Stromal cell of bone marrow (primary cell): Measurements from ENCODE around the gene NBPF1.
"Not testable (repeated sequence)": the region's sequence is repeated elsewhere in the genome, so short reads cannot be mapped to it uniquely, and the experiment has no call there.

Experiments
- DNase-seq: peaks from one replicate; pipeline ENCODE4 v3.0.0-alpha.2; 2012; ENCODE audit warnings: low read depth

Gene NBPF1

GRCh38 chr1:16621681-16622315, 8.4 kb upstream of the NBPF1 start:
- not testable (repeated sequence) for DNase-seq

- DNase-seq = no peak
These were observed 7.9 kb upstream of the NBPF1 start for GRCh38 chr1:16621300-16621658.

- DNase-seq = not testable (repeated sequence)
These were observed 6.6 kb upstream of the NBPF1 start for GRCh38 chr1:16619803-16620501.

- DNase-seq = no peak
These were observed 5.4 kb upstream of the NBPF1 start for GRCh38 chr1:16618719-16619118.

GRCh38 chr1:16617778-16618580, 4.6 kb upstream of the NBPF1 start:
- no peak for DNase-seq

- DNase-seq = no peak
These were observed 3.8 kb upstream of the NBPF1 start for GRCh38 chr1:16617114-16617631.

- no peak for DNase-seq
These were observed 2.2 kb upstream of the NBPF1 start for GRCh38 chr1:16615253-16616252.

- no peak for DNase-seq
These were observed 1.2 kb upstream of the NBPF1 start for GRCh38 chr1:16614361-16615252.

- DNase-seq = peak; percentile 93
These were observed 812 bp downstream of the NBPF1 start for GRCh38 chr1:16612332-16613172.

- DNase-seq = not testable (repeated sequence)
These were observed 1.4 kb downstream of the NBPF1 start for GRCh38 chr1:16611981-16612331.

GRCh38 chr1:16611164-16611563, 2.2 kb downstream of the NBPF1 start:
- DNase-seq = not testable (repeated sequence)

- not testable (repeated sequence) for DNase-seq
These were observed 2.8 kb downstream of the NBPF1 start for GRCh38 chr1:16610553-16610952.

- DNase-seq = not testable (repeated sequence)
These were observed 3.6 kb downstream of the NBPF1 start for GRCh38 chr1:16609761-16610160.

GRCh38 chr1:16608838-16609560, 4.4 kb downstream of the NBPF1 start:
- no peak for DNase-seq

GRCh38 chr1:16607853-16608815, 5.2 kb downstream of the NBPF1 start:
- not testable (repeated sequence) for DNase-seq

- no peak for DNase-seq
These were observed 5.9 kb downstream of the NBPF1 start for GRCh38 chr1:16607433-16607851.

- DNase-seq = not testable (repeated sequence)
These were observed 6.5 kb downstream of the NBPF1 start for GRCh38 chr1:16606666-16607432.
